Progenitor cell of endocrine pancreas (in vitro differentiated cells): ENCODE data around the gene GMEB2. TPM values are rescaled to one million over a fixed set of nuclear protein-coding genes. Genes with fewer than 3 reads are reported as not detected.
A peak's percentile ranks its signal among the peaks of the same experiment; 100 is the strongest.

ENCODE experiments used
- DNase-seq: peaks from one replicate; pipeline ENCODE4 v3.0.0; 2021; ENCODE audit warnings: low spot score; ENCODE audit not compliant: unreplicated experiment
- H3K27ac Mint-ChIP-seq: 2 replicates; pipeline ENCODE4 v1.8.0; 2021; ENCODE audit warnings: mild to moderate bottlenecking, moderate library complexity, mixed read lengths
- H3K27me3 Mint-ChIP-seq: 2 replicates; pipeline ENCODE4 v1.8.0; 2021; ENCODE audit warnings: mixed read lengths
- H3K36me3 Mint-ChIP-seq: 2 replicates; pipeline ENCODE4 v1.8.0; 2022; ENCODE audit warnings: mixed read lengths; ENCODE audit not compliant: insufficient read depth
- H3K4me1 Mint-ChIP-seq: 2 replicates; pipeline ENCODE4 v1.8.0; 2021; ENCODE audit warnings: low read depth, mixed read lengths
- H3K4me3 Mint-ChIP-seq: 2 replicates; pipeline ENCODE4 v1.8.0; 2021; ENCODE audit warnings: low read depth, mild to moderate bottlenecking, moderate library complexity, mixed read lengths
- H3K9me3 Mint-ChIP-seq: 2 replicates; pipeline ENCODE4 v1.8.0; 2021; ENCODE audit warnings: low read depth, mixed read lengths
- total RNA-seq: library from RNA; stranded (reverse); gene quantifications from 2 replicates; pipeline ENCODE4 v1.2.1, GENCODE V29; 2021
- TF ChIP-seq, protein P1 (sequence below): fragments of 200-600 bp; sonication (generic); IDR thresholded peaks from one replicate; pipeline ENCODE4 v1.5.0; 2021; ENCODE audit warnings: antibody characterized with exemption, mild to moderate bottlenecking; ENCODE audit not compliant: unreplicated experiment

GMEB2 gene
- total RNA-seq, 1 donor from 2014 or later = 15.1 TPM

DNA sequence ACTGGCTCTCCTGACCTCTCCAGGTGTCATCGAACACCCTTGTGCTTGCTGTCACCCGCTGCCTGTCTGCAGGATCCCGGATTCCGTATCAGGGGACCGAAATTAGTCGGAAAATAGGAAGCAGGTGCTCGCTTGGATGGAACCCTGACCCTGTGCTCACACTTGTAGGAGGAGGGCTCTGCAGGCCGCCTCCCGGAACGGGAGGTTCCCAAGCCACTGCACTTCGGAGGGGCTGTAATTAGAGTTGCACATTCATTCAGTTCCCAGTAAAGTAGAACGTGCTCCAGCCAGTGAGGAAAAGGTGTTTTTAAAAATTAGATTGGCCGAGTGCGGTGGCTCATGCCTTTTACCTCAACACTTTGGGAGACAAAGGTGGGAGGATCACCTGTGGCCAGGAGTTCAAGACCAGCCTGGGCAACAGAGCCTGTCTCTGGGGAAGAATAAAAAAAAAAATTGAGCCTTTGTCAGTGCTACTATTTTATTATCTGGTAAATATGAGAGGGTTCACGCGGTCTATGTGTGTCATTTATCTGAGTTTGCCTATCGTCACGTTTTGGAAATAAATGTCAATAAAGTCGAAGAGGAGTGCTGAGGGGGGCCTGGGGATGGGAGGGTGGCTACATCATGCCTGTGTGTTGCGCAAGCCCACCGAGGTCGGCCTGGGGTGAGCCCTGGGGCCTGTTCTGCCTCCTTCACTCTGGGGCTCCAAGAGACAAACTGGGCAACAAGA is 1.5 kb upstream of the GMEB2 start:
- Mint-ChIP-seq H3K36me3 (peaks cover 2% of the 10 kb centered on the region), H3K27me3 (no peaks in the 10 kb centered on the region), H3K9me3 (no peaks in the 10 kb centered on the region), H3K4me1 (peaks cover 8% of the 10 kb centered on the region), H3K4me3 (peak overlapping the region; percentile 73), H3K27ac (peak overlapping the region; percentile 67)
- no peak for DNase-seq
- TF ChIP-seq, protein P1, sequence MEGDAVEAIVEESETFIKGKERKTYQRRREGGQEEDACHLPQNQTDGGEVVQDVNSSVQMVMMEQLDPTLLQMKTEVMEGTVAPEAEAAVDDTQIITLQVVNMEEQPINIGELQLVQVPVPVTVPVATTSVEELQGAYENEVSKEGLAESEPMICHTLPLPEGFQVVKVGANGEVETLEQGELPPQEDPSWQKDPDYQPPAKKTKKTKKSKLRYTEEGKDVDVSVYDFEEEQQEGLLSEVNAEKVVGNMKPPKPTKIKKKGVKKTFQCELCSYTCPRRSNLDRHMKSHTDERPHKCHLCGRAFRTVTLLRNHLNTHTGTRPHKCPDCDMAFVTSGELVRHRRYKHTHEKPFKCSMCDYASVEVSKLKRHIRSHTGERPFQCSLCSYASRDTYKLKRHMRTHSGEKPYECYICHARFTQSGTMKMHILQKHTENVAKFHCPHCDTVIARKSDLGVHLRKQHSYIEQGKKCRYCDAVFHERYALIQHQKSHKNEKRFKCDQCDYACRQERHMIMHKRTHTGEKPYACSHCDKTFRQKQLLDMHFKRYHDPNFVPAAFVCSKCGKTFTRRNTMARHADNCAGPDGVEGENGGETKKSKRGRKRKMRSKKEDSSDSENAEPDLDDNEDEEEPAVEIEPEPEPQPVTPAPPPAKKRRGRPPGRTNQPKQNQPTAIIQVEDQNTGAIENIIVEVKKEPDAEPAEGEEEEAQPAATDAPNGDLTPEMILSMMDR = no peak

DNA sequence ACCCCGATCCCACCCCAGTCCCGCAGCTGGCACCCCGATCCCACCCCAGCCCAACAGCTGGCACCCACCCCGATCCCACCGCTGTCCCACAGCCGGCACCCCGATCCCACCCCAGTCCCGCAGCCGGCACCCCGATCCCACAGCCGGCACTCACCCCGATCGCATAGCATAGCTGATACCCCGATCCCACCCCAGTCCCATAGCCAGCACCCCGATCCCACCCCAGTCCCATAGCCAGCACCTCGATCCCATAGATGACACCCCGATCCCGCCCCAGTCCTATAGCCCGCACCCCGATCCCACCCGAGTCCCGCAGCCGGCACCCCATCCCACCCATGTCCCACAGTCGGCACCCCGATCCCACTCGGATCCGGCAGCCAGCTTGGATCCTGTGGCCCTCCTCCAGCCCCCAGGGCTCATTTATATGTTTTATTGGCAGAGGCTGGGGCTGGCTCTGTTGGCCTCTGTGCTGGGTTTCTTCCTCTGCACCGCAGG is 897 bp upstream of the GMEB2 start:
- Mint-ChIP-seq H3K36me3 (peaks cover 2% of the 10 kb centered on the region), H3K4me1 (peaks cover 8% of the 10 kb centered on the region), H3K27me3 (no peaks in the 10 kb centered on the region), H3K9me3 (no peaks in the 10 kb centered on the region), H3K4me3 (peak overlapping the region; percentile 73), H3K27ac (peak overlapping the region; percentile 67)
- no peak for DNase-seq
- TF ChIP-seq, protein P1 = no peak

DNA sequence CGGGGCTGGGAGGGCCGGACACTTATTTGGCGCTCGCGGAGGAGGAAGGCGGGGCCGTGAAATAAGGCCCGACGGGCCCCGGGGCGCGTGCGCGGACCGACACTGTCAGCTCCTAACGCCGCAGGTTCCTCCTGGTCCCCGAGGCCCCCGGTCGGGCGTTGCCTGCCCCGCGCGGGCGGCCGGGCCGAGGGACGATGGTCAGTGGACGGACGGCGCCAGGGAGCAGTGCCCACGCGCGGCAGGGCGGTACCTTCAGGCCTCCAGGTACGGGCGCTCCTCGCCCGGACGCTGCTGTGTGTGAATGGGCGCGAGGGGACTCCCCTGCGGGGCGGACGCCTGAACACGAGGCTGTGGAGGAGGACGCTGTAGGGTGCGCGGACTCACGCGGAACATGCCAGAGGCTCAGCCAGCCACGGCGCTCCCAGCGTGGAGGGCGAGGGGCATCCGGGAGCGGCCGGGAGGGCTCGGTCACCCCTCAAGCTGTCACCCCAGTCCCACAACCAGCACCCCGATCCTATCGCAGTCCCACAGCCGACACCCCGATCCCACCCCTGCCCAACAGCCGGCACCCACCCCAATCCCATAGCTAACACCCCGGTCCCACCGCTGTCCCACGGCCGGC is 339 bp upstream of the GMEB2 start:
- peaks cover 2% of the 10 kb centered on the region for H3K36me3 Mint-ChIP-seq
- H3K27ac Mint-ChIP-seq = no peak overlapping the region
- H3K4me1 Mint-ChIP-seq = peaks cover 8% of the 10 kb centered on the region
- H3K27me3 Mint-ChIP-seq = no peaks in the 10 kb centered on the region
- no peaks in the 10 kb centered on the region for H3K9me3 Mint-ChIP-seq
- TF ChIP-seq, protein P1 = no peak
- H3K4me3 Mint-ChIP-seq = peak overlapping the region; percentile 67
- peak; percentile 88 for DNase-seq

- no peak for DNase-seq
- TF ChIP-seq, protein P1 = no peak
- Mint-ChIP-seq H3K4me1 (peaks cover 9% of the 10 kb centered on the region), H3K4me3 (peak overlapping the region; percentile 73), H3K9me3 (no peaks in the 10 kb centered on the region), H3K27me3 (no peaks in the 10 kb centered on the region), H3K27ac (peak overlapping the region; percentile 94), H3K36me3 (peaks cover 2% of the 10 kb centered on the region)
Observed at GRCh38 chr20:63625771-63626423, 1.0 kb downstream of the GMEB2 start.

- no peak for DNase-seq
- H3K27ac Mint-ChIP-seq = no peak overlapping the region
- no peaks in the 10 kb centered on the region for H3K27me3 Mint-ChIP-seq
- peak overlapping the region; percentile 16 for H3K4me3 Mint-ChIP-seq
- no peaks in the 10 kb centered on the region for H3K9me3 Mint-ChIP-seq
- peaks cover 2% of the 10 kb centered on the region for H3K36me3 Mint-ChIP-seq
- TF ChIP-seq, protein P1 = no peak
- peaks cover 9% of the 10 kb centered on the region for H3K4me1 Mint-ChIP-seq
Observed at GRCh38 chr20:63624486-63624885, 2.4 kb downstream of the GMEB2 start.
